ENCODE measurements around the gene CCDC87.
A peak's percentile ranks its signal among the peaks of the same experiment; 100 is the strongest.
"Not testable (repeated sequence)": the region's sequence is repeated elsewhere in the genome, so short reads cannot be mapped to it uniquely, and the experiment has no call there.

Gene CCDC87

GRCh38 chr11:66543263-66544107 lies 49.4 kb downstream of the CCDC87 start:
- H3K27ac ChIP-seq (ENCODE audit: low read length): no peak overlapping the region
- H3K4me1 ChIP-seq (ENCODE audit: control insufficient read depth, insufficient read depth, low read length): peaks cover 33% of the 10 kb centered on the region
- peak overlapping the region in 1 of 2 donors; percentile 44 for H3K4me3 ChIP-seq (ENCODE audit: low read length in 2 of 2)
- no peaks in the 10 kb centered on the region for H3K27me3 ChIP-seq (ENCODE audit: control insufficient read depth in 1 of 2, insufficient read depth in 2 of 2, low read length in 2 of 2)
- H3K9ac ChIP-seq (ENCODE audit: low read length in 2 of 2): peak overlapping the region in 1 of 2 donors; percentile 47
- H3K9me3 ChIP-seq (ENCODE audit: control insufficient read depth in 2 of 2, low read length in 2 of 2): no peaks in the 10 kb centered on the region
- H3K36me3 ChIP-seq (ENCODE audit: control insufficient read depth in 2 of 2, insufficient read depth in 2 of 2, low read length in 2 of 2): peaks cover 13 to 14% of the 10 kb centered on the region in 2 donors

GRCh38 chr11:66542362-66542761 lies 50.5 kb downstream of the CCDC87 start:
- H3K36me3 ChIP-seq (ENCODE audit: control insufficient read depth in 2 of 2, insufficient read depth in 2 of 2, low read length in 2 of 2): peaks cover 13 to 14% of the 10 kb centered on the region in 2 donors
- H3K4me3 ChIP-seq (ENCODE audit: low read length in 2 of 2): no peak overlapping the region
- H3K27ac ChIP-seq (ENCODE audit: low read length): no peak overlapping the region
- no peaks in the 10 kb centered on the region for H3K27me3 ChIP-seq (ENCODE audit: control insufficient read depth in 1 of 2, insufficient read depth in 2 of 2, low read length in 2 of 2)
- H3K9ac ChIP-seq (ENCODE audit: low read length in 2 of 2): no peak overlapping the region
- H3K4me1 ChIP-seq (ENCODE audit: control insufficient read depth, insufficient read depth, low read length): peaks cover 33% of the 10 kb centered on the region
- H3K9me3 ChIP-seq (ENCODE audit: control insufficient read depth in 2 of 2, low read length in 2 of 2): no peaks in the 10 kb centered on the region

DNA sequence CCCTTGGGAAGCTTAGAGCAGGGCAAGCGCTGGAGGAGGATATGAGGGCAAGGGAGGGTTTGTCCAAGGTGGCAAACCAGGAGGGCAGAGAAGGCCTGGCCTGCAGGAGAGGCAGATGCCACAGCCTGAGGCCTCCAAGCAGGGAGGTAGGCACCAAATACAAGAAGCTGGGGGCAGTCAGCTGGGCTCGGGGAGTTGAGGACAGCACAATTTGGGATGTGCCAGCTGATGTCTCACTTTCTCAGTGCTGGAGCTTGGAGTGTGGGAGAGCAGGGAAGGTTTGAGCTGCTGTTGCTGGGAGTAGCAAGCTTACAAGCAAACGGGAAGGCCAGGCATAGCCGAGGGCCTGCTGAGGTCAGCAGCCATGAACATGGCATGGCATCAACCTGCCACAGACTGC lies 51.0 kb downstream of the CCDC87 start:
- no peak overlapping the region for H3K4me3 ChIP-seq (ENCODE audit: low read length in 2 of 2)
- H3K27me3 ChIP-seq (ENCODE audit: control insufficient read depth in 1 of 2, insufficient read depth in 2 of 2, low read length in 2 of 2): no peaks in the 10 kb centered on the region
- peaks cover 32% of the 10 kb centered on the region for H3K4me1 ChIP-seq (ENCODE audit: control insufficient read depth, insufficient read depth, low read length)
- no peak overlapping the region for H3K27ac ChIP-seq (ENCODE audit: low read length)
- no peaks in the 10 kb centered on the region for H3K9me3 ChIP-seq (ENCODE audit: control insufficient read depth in 2 of 2, low read length in 2 of 2)
- no peak overlapping the region for H3K9ac ChIP-seq (ENCODE audit: low read length in 2 of 2)
- peaks cover 13 to 14% of the 10 kb centered on the region in 2 donors for H3K36me3 ChIP-seq (ENCODE audit: control insufficient read depth in 2 of 2, insufficient read depth in 2 of 2, low read length in 2 of 2)

DNA sequence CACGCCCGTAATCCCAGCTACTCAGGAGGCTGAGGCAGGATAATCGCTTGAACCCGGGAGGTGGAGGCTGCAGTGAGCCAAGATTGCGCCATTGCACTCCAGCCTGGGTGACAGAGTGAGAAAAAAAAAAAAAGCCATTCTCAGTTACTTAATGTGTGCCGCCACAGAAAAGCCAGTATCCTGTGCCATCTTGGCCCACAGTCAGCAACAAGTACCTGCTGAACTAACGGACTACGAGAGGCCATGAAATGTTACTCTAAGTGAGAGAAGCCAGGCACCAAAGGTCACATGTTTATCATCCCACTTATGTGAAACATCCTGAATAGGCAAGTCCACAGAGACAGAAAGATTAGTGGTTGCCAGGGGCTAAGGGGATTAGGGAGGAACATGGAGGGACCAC lies 52.3 kb downstream of the CCDC87 start:
- Histone ChIP-seq H3K36me3 (ENCODE audit: control insufficient read depth in 2 of 2, insufficient read depth in 2 of 2, low read length in 2 of 2) (peaks cover 13 to 16% of the 10 kb centered on the region in 2 donors), H3K4me1 (ENCODE audit: control insufficient read depth, insufficient read depth, low read length) (peaks cover 22% of the 10 kb centered on the region)
- not testable (repeated sequence) for H3K4me3 ChIP-seq (ENCODE audit: low read length in 2 of 2); H3K9ac ChIP-seq (ENCODE audit: low read length in 2 of 2); H3K27ac ChIP-seq (ENCODE audit: low read length); H3K9me3 ChIP-seq (ENCODE audit: control insufficient read depth in 2 of 2, low read length in 2 of 2); H3K27me3 ChIP-seq (ENCODE audit: control insufficient read depth in 1 of 2, insufficient read depth in 2 of 2, low read length in 2 of 2)

All from stomach smooth muscle (tissue), 2 donors.